H1 (cell line): ENCODE data around the gene ZNF135. TPM values are rescaled to one million over a fixed set of nuclear protein-coding genes. Genes with fewer than 3 reads are reported as not detected.

Experiments
- CTCF ChIA-PET: fragments of 300-600 bp; sonication (Branson Sonifier 250); formaldehyde crosslinking; loops from one replicate; lab custom pipeline; 2021; ENCODE audit not compliant: partially characterized antibody; lab: Charles Lee
- POLR2A ChIA-PET: fragments of 300-600 bp; sonication (Branson Sonifier 250); formaldehyde crosslinking; loops from one replicate; lab custom pipeline; 2021; ENCODE audit warnings: inconsistent platforms; ENCODE audit not compliant: partially characterized antibody; lab: Charles Lee
- DNase-seq, 2 experiments: peaks; one replicate each; pipeline versions ENCODE4 v3.0.0 to v3.0.0-alpha.2; 2010 to 2022; ENCODE audit warnings: low spot score in 2 of 2, low read depth in 1 of 2, mixed read lengths in 1 of 2
- FAIRE-seq: peaks from 2 replicates; lab custom pipeline; 2011; peaks lifted over from hg19 to GRCh38; lab: Jason Lieb, UNC
- H2AFZ ChIP-seq: 2 replicates; pipeline ENCODE4 v1.8.1; 2012; ENCODE audit warnings: low read length, inconsistent platforms
- H2AK5ac ChIP-seq: 2 replicates; pipeline ENCODE4 v1.6.1; 2013; ENCODE audit warnings: low read depth, low read length
- H2BK120ac ChIP-seq: replicated peaks from 2 replicates; pipeline ENCODE3; 2013; ENCODE audit warnings: low read depth, low read length, inconsistent platforms
- H2BK12ac ChIP-seq: 2 replicates; pipeline ENCODE4 v1.6.1; 2013; ENCODE audit warnings: low read depth, low read length
- H2BK15ac ChIP-seq: 2 replicates; pipeline ENCODE4 v1.6.1; 2013; ENCODE audit warnings: low read length
- H2BK20ac ChIP-seq: 2 replicates; pipeline ENCODE4 v1.6.1; 2013; ENCODE audit warnings: low read length
- H2BK5ac ChIP-seq: 2 replicates; pipeline ENCODE4 v1.6.1; 2013; ENCODE audit warnings: low read depth, low read length
- H3K14ac ChIP-seq: 2 replicates; pipeline ENCODE4 v1.6.1; 2013; ENCODE audit warnings: inconsistent platforms; ENCODE audit not compliant: insufficient read length
- H3K18ac ChIP-seq: 2 replicates; pipeline ENCODE4 v1.6.1; 2013; ENCODE audit warnings: low read length; ENCODE audit errors: extremely low read depth
- H3K23ac ChIP-seq: 2 replicates; pipeline ENCODE4 v1.6.1; 2013; ENCODE audit warnings: inconsistent platforms; ENCODE audit not compliant: insufficient read length
- H3K23me2 ChIP-seq: 2 replicates; pipeline ENCODE4 v1.6.1; 2013; ENCODE audit warnings: low read depth, low read length
- H3K27ac ChIP-seq: 2 replicates; pipeline ENCODE4 v1.6.1; 2011; ENCODE audit warnings: low read depth, low read length, inconsistent platforms
- H3K27me3 ChIP-seq, 4 experiments: replicated peaks in 1 of 4; 1 replicate in 1 of 4; 2 replicates in 3 of 4; pipeline versions ENCODE4 v1.6.1 to v1.8.1; 2011 to 2013; ENCODE audit warnings: low read length in 3 of 4, mild to moderate bottlenecking in 3 of 4, inconsistent platforms in 2 of 4, mixed read lengths in 2 of 4, moderate library complexity in 1 of 4; ENCODE audit not compliant: control insufficient read depth in 3 of 4, insufficient read depth in 3 of 4; ENCODE audit errors: extremely low read depth in 1 of 4
- H3K36me3 ChIP-seq, 4 experiments: 2 replicates each; pipeline versions ENCODE4 v1.6.1 to v1.8.1; 2011 to 2013; ENCODE audit warnings: mild to moderate bottlenecking in 4 of 4, low read length in 3 of 4, moderate library complexity in 2 of 4, control low read depth in 1 of 4, inconsistent platforms in 1 of 4; ENCODE audit not compliant: insufficient read depth in 4 of 4, control insufficient read depth in 2 of 4
- H3K4ac ChIP-seq: replicated peaks from 2 replicates; pipeline ENCODE3; 2013; ENCODE audit warnings: low read length, low read depth, mixed read lengths, inconsistent platforms; ENCODE audit not compliant: insufficient read length
- H3K4me1 ChIP-seq, 4 experiments: replicated peaks in 1 of 4; 1 replicate in 1 of 4; 2 replicates in 3 of 4; pipeline versions ENCODE4 v1.6.1 to v1.8.1; 2011 to 2013; ENCODE audit warnings: low read length in 3 of 4, inconsistent platforms in 2 of 4, mixed read lengths in 1 of 4; ENCODE audit not compliant: insufficient read depth in 4 of 4, control insufficient read depth in 3 of 4
- H3K4me2 ChIP-seq, 2 experiments: 2 replicates each; pipeline versions ENCODE4 v1.6.1 to v1.8.1; 2011 to 2013; ENCODE audit warnings: low read depth in 2 of 2, low read length in 2 of 2, control low read depth in 1 of 2, inconsistent platforms in 1 of 2, mild to moderate bottlenecking in 1 of 2; ENCODE audit not compliant: insufficient read depth in 1 of 2
- H3K4me3 ChIP-seq, 4 experiments: fragments of 200-600, 300-600 bp in 1 of 4; sonication (generic), shearing (Covaris generic), sonication (Bioruptor Twin) in 1 of 4; 2 replicates each; pipeline versions ENCODE4 v1.5.1 to v1.8.1; 2011 to 2016; ENCODE audit warnings: low read length in 4 of 4, low read depth in 3 of 4, control low read depth in 2 of 4, inconsistent platforms in 2 of 4, mild to moderate bottlenecking in 2 of 4, mixed read lengths in 1 of 4, moderate library complexity in 1 of 4; ENCODE audit not compliant: insufficient read depth in 2 of 4; ENCODE audit errors: extremely low read depth in 1 of 4
- H3K56ac ChIP-seq: replicated peaks from 2 replicates; pipeline ENCODE3; 2013; ENCODE audit warnings: low read depth, mild to moderate bottlenecking, mixed read lengths, low read length, inconsistent platforms; ENCODE audit not compliant: insufficient read length
- H3K79me1 ChIP-seq: 2 replicates; pipeline ENCODE4 v1.6.1; 2013; ENCODE audit warnings: low read depth, low read length, control low read depth
- H3K79me2 ChIP-seq, 2 experiments: 2 replicates each; pipeline versions ENCODE4 v1.6.1 to v1.8.1; 2012 to 2013; ENCODE audit warnings: low read length in 2 of 2, mild to moderate bottlenecking in 2 of 2, inconsistent platforms in 1 of 2; ENCODE audit not compliant: insufficient read depth in 2 of 2, control insufficient read depth in 1 of 2
- H3K9ac ChIP-seq, 4 experiments: replicated peaks in 1 of 4; 1 replicate in 1 of 4; 2 replicates in 3 of 4; pipeline versions ENCODE4 v1.6.1 to v1.8.1; 2011 to 2013; ENCODE audit warnings: low read depth in 3 of 4, low read length in 3 of 4, control low read depth in 2 of 4, mild to moderate bottlenecking in 2 of 4, moderate library complexity in 2 of 4, inconsistent platforms in 1 of 4; ENCODE audit errors: extremely low read depth in 1 of 4
- H3K9me3 ChIP-seq, 2 experiments: 2 replicates each; pipeline versions ENCODE4 v1.6.1 to v1.8.1; 2012 to 2013; ENCODE audit warnings: mild to moderate bottlenecking in 2 of 2, moderate library complexity in 2 of 2, control low read depth in 1 of 2, inconsistent platforms in 1 of 2, low read depth in 1 of 2, low read length in 1 of 2, mixed read lengths in 1 of 2; ENCODE audit not compliant: insufficient read depth in 2 of 2
- H4K20me1 ChIP-seq, 2 experiments: replicated peaks in 1 of 2; 2 replicates each; pipeline versions ENCODE3 to v1.8.1; 2011 to 2013; ENCODE audit warnings: inconsistent platforms in 2 of 2, low read length in 2 of 2, mild to moderate bottlenecking in 1 of 2; ENCODE audit not compliant: insufficient read depth in 2 of 2, control insufficient read depth in 1 of 2
- H4K5ac ChIP-seq: 2 replicates; pipeline ENCODE4 v1.6.1; 2013; ENCODE audit warnings: low read length, low read depth, mixed read lengths, inconsistent platforms; ENCODE audit not compliant: insufficient read length
- H4K8ac ChIP-seq: 2 replicates; pipeline ENCODE4 v1.8.0; 2013; ENCODE audit warnings: mild to moderate bottlenecking, moderate library complexity, low read length, inconsistent platforms; ENCODE audit not compliant: insufficient read depth; ENCODE audit errors: extremely low read depth
- H4K91ac ChIP-seq: replicated peaks from 2 replicates; pipeline ENCODE3; 2013; ENCODE audit warnings: low read length, mixed read lengths, inconsistent platforms; ENCODE audit not compliant: insufficient read length
- CTCF ChIP-seq, 3 experiments: IDR thresholded peaks; 1 replicate in 2 of 3; 2 replicates in 1 of 3; pipeline versions ENCODE4 v1.5.1 to v1.6.1; 2011; ENCODE audit warnings: low read length in 3 of 3, mild to moderate bottlenecking in 3 of 3, inconsistent platforms in 2 of 3, low read depth in 1 of 3, moderate library complexity in 1 of 3; ENCODE audit not compliant: insufficient read depth in 1 of 3; ENCODE audit errors: control extremely low read depth in 1 of 3
- HDAC6 ChIP-seq: IDR thresholded peaks from one replicate; pipeline ENCODE4 v1.7.1; 2012; ENCODE audit warnings: low read depth, mild to moderate bottlenecking, inconsistent platforms, low read length, moderate library complexity
- NANOG ChIP-seq: IDR thresholded peaks from 2 replicates; pipeline ENCODE4 v1.6.1; 2011; ENCODE audit warnings: low read length, low read depth, mild to moderate bottlenecking, inconsistent platforms; ENCODE audit not compliant: insufficient read depth, poor library complexity, severe bottlenecking
- WGBS, 2 experiments: shearing (Covaris generic) in 1 of 2; methylation state at CpG; one replicate each; pipeline versions ENCODE4 v1.1.6 to v1.1.7; 2013 to 2015; ENCODE audit warnings: low lambda C conversion rate in 2 of 2, mixed read lengths in 2 of 2, inconsistent platforms in 1 of 2, low coverage in 1 of 2, missing lambda C conversion rate in 1 of 2; ENCODE audit not compliant: insufficient replicate concordance in 2 of 2, insufficient coverage in 1 of 2, insufficient read length in 1 of 2; ENCODE audit errors: extremely low coverage in 1 of 2, missing lambda C conversion rate in 1 of 2; 5-methylcytosine and 5-hydroxymethylcytosine counted together
- polyA plus RNA-seq, 7 experiments: library from polyadenylated mRNA; depleted of rRNA in 3 of 7; stranded (reverse) in 5 of 7; unstranded in 2 of 7; fragments of >200 nt in 5 of 7; fragments of 200-250 nt in 2 of 7; gene quantifications; 1 replicate in 5 of 7; 2 replicates in 1 of 7; 4 replicates in 1 of 7; pipeline versions ENCODE4 v1.2.1 to v1.2.3, GENCODE V29; 2011 to 2013; ENCODE audit warnings: missing spikeins in 2 of 7, mixed read lengths in 2 of 7
- total RNA-seq: library from RNA; stranded (reverse); fragmentation: NEBNext Ultra II Directional; extraction: Animal tissue kit (Norgen Biotek cat#: 25700); gene quantifications from 2 replicates; pipeline ENCODE4 v1.2.1, GENCODE V29; 2021

Gene ZNF135
- total and polyA plus RNA-seq, 2 of the 8 experiments (the other 6 are each of a cell fraction or from before 2014, with no cell fraction given) = 5.2 to 7.9 TPM

- H3K4me2 ChIP-seq = no peak overlapping the region
- H3K79me1 ChIP-seq = peaks cover under 1% of the 10 kb centered on the region; the same call in 1 of the 2 replicates
- H3K36me3 ChIP-seq = peaks cover 2 to 24% (median 11%) of the 10 kb centered on the region in 4 experiments; a peak in 7 of 8 replicates
- H2AK5ac ChIP-seq = no peak overlapping the region
- H2AFZ ChIP-seq = no peak overlapping the region
- TF ChIP-seq CTCF (IDR thresholded peaks at IDR 0.05; ENCODE audit: control extremely low read depth in 1 of 3, insufficient read depth in 1 of 3, low read depth in 1 of 3, low read length in 3 of 3) (no peak), NANOG (no peak), HDAC6 (no peak)
- no peak overlapping the region for H2BK120ac ChIP-seq
- H3K9me3 ChIP-seq = no peaks in the 10 kb centered on the region; a peak in 1 of 4 replicates
- H3K27ac ChIP-seq = no peak overlapping the region
- H2BK15ac ChIP-seq = no peak overlapping the region
- no peak overlapping the region for H4K91ac ChIP-seq
- H4K5ac ChIP-seq = no peak overlapping the region
- ChIA-PET POLR2A (interaction anchor here (0.7 to 4.4 kb wide), 6 partner anchors 9 to 139 kb away, joined by 3 to 19 read pairs (median 4); partner anchors contain the start of genes ZNF135, ZNF544 and ZSCAN18), CTCF (interaction anchor here (0.9 to 5.8 kb wide), 9 partner anchors 10 to 68 kb away, joined by 3 to 43 read pairs (median 3); partner anchors contain the start of gene ZNF135)
- no peak overlapping the region for H3K14ac ChIP-seq
- no peak overlapping the region for H2BK5ac ChIP-seq
- no peak overlapping the region for H3K56ac ChIP-seq
- H3K27me3 ChIP-seq = no peaks in the 10 kb centered on the region
- H4K8ac ChIP-seq = no peak overlapping the region
- H3K79me2 ChIP-seq = no peaks in the 10 kb centered on the region; a peak in 1 of 4 replicates
- DNase-seq (no peak), FAIRE-seq (no peak)
- H3K23me2 ChIP-seq = no peaks in the 10 kb centered on the region
- H3K4ac ChIP-seq = no peak overlapping the region
- H2BK12ac ChIP-seq = no peak overlapping the region
- no peak overlapping the region for H3K9ac ChIP-seq
- peaks cover 0 to 3% of the 10 kb centered on the region in 2 experiments for H4K20me1 ChIP-seq
- no peak overlapping the region for H3K4me3 ChIP-seq
- 93% methylated on average over 16 of the region's 16 CpGs; no CpG with 5 or more reads in 1 of the 2 experiments for WGBS, 2 experiments
- no peak overlapping the region for H3K23ac ChIP-seq
- no peak overlapping the region for H2BK20ac ChIP-seq
- no peak overlapping the region for H3K18ac ChIP-seq
- H3K4me1 ChIP-seq = 0 out of 7 replicates have a peak, but pooled peaks cover 0 to 2% (median 0%) of the 10 kb centered on the region in 4 experiments
Measured at GRCh38 chr19:58089846-58090245, 30.8 kb downstream of the ZNF135 start.
